H4 (cell line): ENCODE measurements around the gene RGMA. TPM values are rescaled to one million over a fixed set of nuclear protein-coding genes. Genes with fewer than 3 reads are reported as not detected.
"Not testable (repeated sequence)": the region's sequence is repeated elsewhere in the genome, so short reads cannot be mapped to it uniquely, and the experiment has no call there.

Experiments
- DNase-seq: peaks from one replicate; pipeline ENCODE4 v3.0.0-alpha.2; 2015; ENCODE audit warnings: low spot score
- total RNA-seq: library from RNA; depleted of rRNA; stranded (reverse); fragments of >200 nt; shearing (Covaris generic); gene quantifications from 2 replicates; pipeline ENCODE4 v1.2.3, GENCODE V29; 2014

Gene RGMA
- total RNA-seq, 1 experiment from 2014 or later: 0.72 TPM

GRCh38 chr15:93048759-93049161, 40.3 kb downstream of the RGMA start:
- peak; percentile 48 for DNase-seq

GRCh38 chr15:93048426-93048721, 40.6 kb downstream of the RGMA start:
- no peak for DNase-seq

- DNase-seq: no peak
These were observed 41.2 kb downstream of the RGMA start for GRCh38 chr15:93047621-93048425.

- no peak for DNase-seq
These were observed 42.3 kb downstream of the RGMA start for GRCh38 chr15:93046721-93047120.

GRCh38 chr15:93046120-93046519, 42.9 kb downstream of the RGMA start:
- DNase-seq: no peak

- DNase-seq: no peak
These were observed 43.7 kb downstream of the RGMA start for GRCh38 chr15:93045191-93045785.

- no peak for DNase-seq
These were observed 44.5 kb downstream of the RGMA start for GRCh38 chr15:93044301-93045190.

GRCh38 chr15:93043621-93044300, 45.2 kb downstream of the RGMA start:
- no peak for DNase-seq

- no peak for DNase-seq
These were observed 46.2 kb downstream of the RGMA start for GRCh38 chr15:93042691-93043378.

- no peak for DNase-seq
These were observed 46.8 kb downstream of the RGMA start for GRCh38 chr15:93042211-93042610.

- no peak for DNase-seq
These were observed 47.9 kb downstream of the RGMA start for GRCh38 chr15:93041159-93041547.

GRCh38 chr15:93040288-93041158, 48.5 kb downstream of the RGMA start:
- no peak for DNase-seq

GRCh38 chr15:93039562-93040287, 49.3 kb downstream of the RGMA start:
- not testable (repeated sequence) for DNase-seq

GRCh38 chr15:93037820-93038705, 50.9 kb downstream of the RGMA start:
- no peak for DNase-seq

- no peak for DNase-seq
These were observed 51.8 kb downstream of the RGMA start for GRCh38 chr15:93036951-93037819.

GRCh38 chr15:93035953-93036810, 52.8 kb downstream of the RGMA start:
- DNase-seq: peak; percentile 42
